ENCODE data around the gene NDFIP2. TPM values are rescaled to one million over a fixed set of nuclear protein-coding genes. Genes with fewer than 3 reads are reported as not detected.

NDFIP2 gene
- total and polyA plus RNA-seq, 5 donors from 2014 or later, result 2.9 to 5.4 (median 4.7) TPM

DNA sequence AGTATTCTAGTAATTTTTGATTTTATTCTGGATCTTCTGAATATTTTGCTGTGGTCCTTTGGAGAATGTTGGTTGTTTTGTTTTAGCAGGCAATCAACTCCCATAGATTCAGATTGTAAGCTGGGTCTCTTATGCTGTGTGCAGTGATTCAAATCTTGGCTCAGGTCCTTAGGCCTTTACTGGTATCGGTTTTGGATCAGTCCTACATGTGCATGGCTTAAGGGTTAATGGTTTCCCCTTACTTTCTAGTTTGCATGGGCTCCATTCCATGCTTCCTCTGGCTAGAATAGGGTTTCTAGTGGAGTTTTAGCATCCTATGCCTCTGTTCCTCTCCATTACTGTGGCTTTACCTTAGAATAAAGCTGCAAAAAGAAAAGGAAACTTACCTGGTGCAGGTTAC, 16.1 kb downstream of the NDFIP2 start:
- Histone ChIP-seq H3K27ac (ENCODE audit: insufficient read depth, low read length, poor library complexity, severe bottlenecking) (no peak overlapping the region), H3K9me3 (ENCODE audit: control insufficient read depth in 2 of 2, low read length in 2 of 2) (no peaks in the 10 kb centered on the region), H3K4me3 (ENCODE audit: low read depth, low read length) (no peak overlapping the region), H3K36me3 (ENCODE audit: control insufficient read depth, insufficient read depth, low read length) (no peaks in the 10 kb centered on the region), H3K27me3 (ENCODE audit: control insufficient read depth, insufficient read depth, low read length) (no peaks in the 10 kb centered on the region), H3K4me1 (ENCODE audit: control insufficient read depth, insufficient read depth, low read length, poor library complexity, severe bottlenecking) (peaks cover 7% of the 10 kb centered on the region)
- Mint-ChIP-seq H3K4me1 (peaks cover 26 to 58% (median 53%) of the 10 kb centered on the region in 4 donors), H3K4me3 (no peak overlapping the region), H3K36me3 (no peaks in the 10 kb centered on the region), H3K27me3 (no peaks in the 10 kb centered on the region), H3K9me3 (no peaks in the 10 kb centered on the region), H3K27ac (no peak overlapping the region)
- DNase-seq (no peak), ATAC-seq (ENCODE audit: low read depth in 2 of 2) (no peak)

DNA sequence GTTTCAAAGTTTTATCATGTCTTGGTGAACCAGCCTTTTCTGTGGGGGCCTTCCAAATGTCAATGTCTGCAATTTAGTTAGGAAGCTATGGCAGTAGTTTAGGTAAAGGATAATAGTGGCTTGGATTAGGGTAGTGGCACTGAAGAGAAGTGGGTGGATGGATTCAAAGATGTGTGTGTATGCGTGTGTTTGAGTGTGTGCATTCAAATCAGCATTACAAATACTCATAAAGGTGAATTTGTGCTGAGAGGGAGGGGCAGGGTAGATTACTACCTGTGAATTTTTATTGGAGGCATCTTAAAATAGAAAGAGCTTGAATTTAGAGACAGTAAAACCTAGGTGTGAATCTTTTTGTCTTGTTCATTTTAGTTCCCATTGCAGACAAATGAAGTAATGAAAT, 16.9 kb downstream of the NDFIP2 start:
- H3K27me3 Mint-ChIP-seq, result no peaks in the 10 kb centered on the region
- H3K4me1 Mint-ChIP-seq, result peaks cover 27 to 56% (median 52%) of the 10 kb centered on the region in 4 donors
- Histone ChIP-seq H3K4me3 (ENCODE audit: low read depth, low read length) (no peak overlapping the region), H3K4me1 (ENCODE audit: control insufficient read depth, insufficient read depth, low read length, poor library complexity, severe bottlenecking) (peaks cover under 1% of the 10 kb centered on the region), H3K36me3 (ENCODE audit: control insufficient read depth, insufficient read depth, low read length) (no peaks in the 10 kb centered on the region), H3K27ac (ENCODE audit: insufficient read depth, low read length, poor library complexity, severe bottlenecking) (no peak overlapping the region), H3K9me3 (ENCODE audit: control insufficient read depth in 2 of 2, low read length in 2 of 2) (no peaks in the 10 kb centered on the region), H3K27me3 (ENCODE audit: control insufficient read depth, insufficient read depth, low read length) (no peaks in the 10 kb centered on the region)
- H3K4me3 Mint-ChIP-seq, result no peak overlapping the region
- DNase-seq (no peak), ATAC-seq (ENCODE audit: low read depth in 2 of 2) (no peak)
- H3K27ac Mint-ChIP-seq, result no peak overlapping the region
- no peaks in the 10 kb centered on the region for H3K36me3 Mint-ChIP-seq
- peaks cover 0 to 2% (median 0%) of the 10 kb centered on the region in 7 donors for H3K9me3 Mint-ChIP-seq

DNA sequence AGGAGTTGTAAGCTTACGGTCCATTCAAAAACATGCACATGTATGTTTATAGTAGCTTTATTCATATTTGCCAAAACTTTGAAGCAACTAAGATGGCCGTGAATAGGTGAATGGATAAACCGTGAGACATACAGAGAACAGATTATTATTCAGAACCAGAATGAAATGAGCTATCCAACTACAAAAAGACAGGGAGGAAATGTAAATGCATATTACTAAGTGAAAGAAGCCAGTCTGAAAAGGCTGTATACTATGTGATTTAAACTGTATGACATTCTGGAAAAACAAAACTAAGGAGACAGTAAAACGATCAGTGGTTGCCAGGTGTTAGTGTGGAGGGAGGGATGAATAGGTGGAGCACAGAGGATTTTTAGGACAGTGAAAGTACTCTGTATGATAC, 19.9 kb downstream of the NDFIP2 start:
- DNase-seq, result no peak
- Histone ChIP-seq H3K4me1 (ENCODE audit: control insufficient read depth, insufficient read depth, low read length, poor library complexity, severe bottlenecking) (no peaks in the 10 kb centered on the region), H3K9me3 (ENCODE audit: control insufficient read depth in 2 of 2, low read length in 2 of 2) (no peaks in the 10 kb centered on the region), H3K4me3 (ENCODE audit: low read depth, low read length) (no peak overlapping the region), H3K27me3 (ENCODE audit: control insufficient read depth, insufficient read depth, low read length) (no peaks in the 10 kb centered on the region), H3K36me3 (ENCODE audit: control insufficient read depth, insufficient read depth, low read length) (no peaks in the 10 kb centered on the region), H3K27ac (ENCODE audit: insufficient read depth, low read length, poor library complexity, severe bottlenecking) (no peak overlapping the region)
- peak overlapping the region in 1 of 4 donors; percentile 3 for H3K4me3 Mint-ChIP-seq
- H3K27ac Mint-ChIP-seq, result peak overlapping the region in 1 of 3 donors; percentile 0
- no peaks in the 10 kb centered on the region for H3K27me3 Mint-ChIP-seq
- H3K36me3 Mint-ChIP-seq, result no peaks in the 10 kb centered on the region
- peaks cover 15 to 50% (median 39%) of the 10 kb centered on the region in 4 donors for H3K4me1 Mint-ChIP-seq
- ATAC-seq (ENCODE audit: low read depth in 2 of 2), result no peak
- peaks cover 0 to 3% (median 0%) of the 10 kb centered on the region in 7 donors for H3K9me3 Mint-ChIP-seq

DNA sequence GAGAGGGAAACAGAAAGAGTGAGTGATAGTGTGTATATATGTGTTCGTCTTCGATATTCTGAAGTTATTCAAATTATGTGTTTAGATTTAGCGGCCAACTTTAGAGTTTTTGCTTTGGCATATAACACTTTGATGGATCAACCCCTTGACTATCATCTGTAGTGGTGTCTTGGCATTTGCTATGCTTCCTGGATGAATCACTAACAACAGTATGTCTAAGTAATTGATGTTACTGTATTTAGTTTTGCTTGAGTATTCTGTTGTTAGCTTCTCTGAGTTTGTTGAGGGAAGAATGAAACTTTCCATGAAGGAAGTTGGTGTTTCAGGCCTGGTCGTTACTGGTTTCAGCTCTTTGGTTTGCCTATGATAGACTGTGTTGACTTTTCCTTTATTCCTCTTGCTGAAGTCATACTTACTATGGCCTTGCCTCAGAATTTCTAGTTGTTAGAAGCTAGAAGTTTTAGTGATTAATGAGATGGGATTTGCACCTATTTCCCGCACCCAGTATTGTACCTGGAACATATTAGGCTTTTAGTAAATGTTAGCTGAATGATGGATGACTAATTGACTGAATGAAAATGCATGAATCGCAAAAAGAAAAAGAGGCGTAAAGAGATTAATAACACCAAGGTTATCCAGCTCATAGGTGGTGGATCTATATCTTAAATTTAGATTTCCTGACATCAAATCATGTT, 20.7 kb downstream of the NDFIP2 start:
- ATAC-seq (ENCODE audit: low read depth in 2 of 2), result peak in 1 of 2 donors; percentile 55
- no peak for DNase-seq
- peaks cover 15 to 45% (median 39%) of the 10 kb centered on the region in 4 donors for H3K4me1 Mint-ChIP-seq
- no peaks in the 10 kb centered on the region for H3K27me3 ChIP-seq (ENCODE audit: control insufficient read depth, insufficient read depth, low read length)
- peak overlapping the region in 1 of 3 donors; percentile 2 for H3K27ac Mint-ChIP-seq
- H3K36me3 ChIP-seq (ENCODE audit: control insufficient read depth, insufficient read depth, low read length), result no peaks in the 10 kb centered on the region
- no peaks in the 10 kb centered on the region for H3K36me3 Mint-ChIP-seq
- peaks cover 0 to 3% (median 0%) of the 10 kb centered on the region in 7 donors for H3K9me3 Mint-ChIP-seq
- H3K4me3 Mint-ChIP-seq, result peak overlapping the region in 2 of 4 donors; percentile 12 to 14
- no peaks in the 10 kb centered on the region for H3K4me1 ChIP-seq (ENCODE audit: control insufficient read depth, insufficient read depth, low read length, poor library complexity, severe bottlenecking)
- no peak overlapping the region for H3K27ac ChIP-seq (ENCODE audit: insufficient read depth, low read length, poor library complexity, severe bottlenecking)
- H3K27me3 Mint-ChIP-seq, result no peaks in the 10 kb centered on the region
- H3K9me3 ChIP-seq (ENCODE audit: control insufficient read depth in 2 of 2, low read length in 2 of 2), result no peaks in the 10 kb centered on the region
- no peak overlapping the region for H3K4me3 ChIP-seq (ENCODE audit: low read depth, low read length)

DNA sequence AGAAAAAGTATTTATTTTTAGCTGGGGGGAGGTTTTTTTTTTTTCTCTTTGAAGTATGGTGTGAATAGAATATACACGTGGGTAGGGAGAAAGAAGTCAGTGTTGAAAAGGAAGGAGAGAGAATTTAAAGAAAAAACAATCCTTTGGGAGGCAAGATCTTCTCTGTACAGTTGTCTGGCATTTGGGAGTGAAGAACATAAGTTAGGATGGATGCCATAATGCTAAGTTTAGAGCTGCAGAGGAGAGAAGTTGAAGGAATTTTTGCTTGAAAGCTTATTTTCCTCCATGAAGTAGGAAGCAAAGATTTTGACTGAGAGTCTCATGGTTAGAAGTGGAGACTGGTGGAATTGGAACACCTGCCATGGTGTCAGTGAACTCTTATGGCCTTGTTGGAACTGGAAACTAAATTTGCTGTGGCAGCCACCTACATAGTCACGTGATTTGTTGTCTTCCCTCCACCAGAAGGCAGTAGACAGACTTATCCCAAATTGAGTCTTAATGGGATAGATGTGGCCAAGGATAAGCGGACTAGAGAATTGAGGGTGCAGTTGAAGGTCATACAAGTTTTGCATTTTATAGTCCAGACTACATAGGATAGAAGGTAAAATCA, 22.0 kb downstream of the NDFIP2 start:
- ATAC-seq (ENCODE audit: low read depth in 2 of 2), result no peak

DNA sequence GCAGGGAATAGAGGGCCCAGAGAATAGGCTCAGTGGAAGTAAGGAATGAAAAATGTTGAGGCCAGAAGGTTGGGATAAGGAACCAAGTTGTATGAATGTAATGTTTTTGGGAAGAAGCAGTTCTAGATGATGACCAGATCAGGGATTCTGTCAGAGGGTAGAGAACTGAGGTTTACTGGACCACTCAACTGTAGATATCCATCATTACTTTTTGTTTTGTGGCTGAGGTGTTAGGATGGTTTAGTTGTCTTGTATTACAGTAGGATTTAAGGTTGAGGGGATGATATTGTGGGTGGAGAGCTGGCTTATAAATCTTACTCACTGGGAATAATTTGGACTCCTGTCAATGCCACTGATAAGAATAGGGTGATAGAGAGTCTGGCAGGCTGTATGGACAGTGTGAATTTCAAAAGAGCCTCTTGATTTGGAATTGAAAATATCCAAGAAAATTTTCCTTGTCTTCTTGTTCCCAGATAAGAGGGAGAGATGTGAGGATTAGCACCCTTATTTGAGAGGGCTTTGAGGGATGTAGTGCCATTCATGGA, 22.6 kb downstream of the NDFIP2 start:
- no peaks in the 10 kb centered on the region for H3K9me3 ChIP-seq (ENCODE audit: control insufficient read depth in 2 of 2, low read length in 2 of 2)
- no peak for DNase-seq
- H3K4me1 Mint-ChIP-seq, result peaks cover 15 to 37% (median 32%) of the 10 kb centered on the region in 4 donors
- H3K27ac Mint-ChIP-seq, result peak overlapping the region in 1 of 3 donors; percentile 10
- H3K4me1 ChIP-seq (ENCODE audit: control insufficient read depth, insufficient read depth, low read length, poor library complexity, severe bottlenecking), result no peaks in the 10 kb centered on the region
- H3K4me3 Mint-ChIP-seq, result no peak overlapping the region
- H3K4me3 ChIP-seq (ENCODE audit: low read depth, low read length), result no peak overlapping the region
- H3K9me3 Mint-ChIP-seq, result peaks cover 0 to 3% (median 0%) of the 10 kb centered on the region in 7 donors
- no peaks in the 10 kb centered on the region for H3K27me3 ChIP-seq (ENCODE audit: control insufficient read depth, insufficient read depth, low read length)
- ATAC-seq (ENCODE audit: low read depth in 2 of 2), result no peak
- no peak overlapping the region for H3K27ac ChIP-seq (ENCODE audit: insufficient read depth, low read length, poor library complexity, severe bottlenecking)
- no peaks in the 10 kb centered on the region for H3K27me3 Mint-ChIP-seq
- no peaks in the 10 kb centered on the region for H3K36me3 Mint-ChIP-seq
- no peaks in the 10 kb centered on the region for H3K36me3 ChIP-seq (ENCODE audit: control insufficient read depth, insufficient read depth, low read length)

More for the DNA sequence above, 22.0 kb downstream of the NDFIP2 start:
- no peak for DNase-seq
- Mint-ChIP-seq H3K36me3 (no peaks in the 10 kb centered on the region), H3K27me3 (no peaks in the 10 kb centered on the region), H3K27ac (peak overlapping the region in 1 of 3 donors; percentile 10), H3K4me3 (peak overlapping the region in 1 of 4 donors; percentile 35), H3K9me3 (peaks cover 0 to 3% (median 0%) of the 10 kb centered on the region in 7 donors), H3K4me1 (peaks cover 15 to 40% (median 33%) of the 10 kb centered on the region in 4 donors)
- no peaks in the 10 kb centered on the region for H3K4me1 ChIP-seq (ENCODE audit: control insufficient read depth, insufficient read depth, low read length, poor library complexity, severe bottlenecking)
- H3K36me3 ChIP-seq (ENCODE audit: control insufficient read depth, insufficient read depth, low read length), result no peaks in the 10 kb centered on the region
- no peak overlapping the region for H3K4me3 ChIP-seq (ENCODE audit: low read depth, low read length)
- no peaks in the 10 kb centered on the region for H3K27me3 ChIP-seq (ENCODE audit: control insufficient read depth, insufficient read depth, low read length)
- no peak overlapping the region for H3K27ac ChIP-seq (ENCODE audit: insufficient read depth, low read length, poor library complexity, severe bottlenecking)
- H3K9me3 ChIP-seq (ENCODE audit: control insufficient read depth in 2 of 2, low read length in 2 of 2), result no peaks in the 10 kb centered on the region

DNA sequence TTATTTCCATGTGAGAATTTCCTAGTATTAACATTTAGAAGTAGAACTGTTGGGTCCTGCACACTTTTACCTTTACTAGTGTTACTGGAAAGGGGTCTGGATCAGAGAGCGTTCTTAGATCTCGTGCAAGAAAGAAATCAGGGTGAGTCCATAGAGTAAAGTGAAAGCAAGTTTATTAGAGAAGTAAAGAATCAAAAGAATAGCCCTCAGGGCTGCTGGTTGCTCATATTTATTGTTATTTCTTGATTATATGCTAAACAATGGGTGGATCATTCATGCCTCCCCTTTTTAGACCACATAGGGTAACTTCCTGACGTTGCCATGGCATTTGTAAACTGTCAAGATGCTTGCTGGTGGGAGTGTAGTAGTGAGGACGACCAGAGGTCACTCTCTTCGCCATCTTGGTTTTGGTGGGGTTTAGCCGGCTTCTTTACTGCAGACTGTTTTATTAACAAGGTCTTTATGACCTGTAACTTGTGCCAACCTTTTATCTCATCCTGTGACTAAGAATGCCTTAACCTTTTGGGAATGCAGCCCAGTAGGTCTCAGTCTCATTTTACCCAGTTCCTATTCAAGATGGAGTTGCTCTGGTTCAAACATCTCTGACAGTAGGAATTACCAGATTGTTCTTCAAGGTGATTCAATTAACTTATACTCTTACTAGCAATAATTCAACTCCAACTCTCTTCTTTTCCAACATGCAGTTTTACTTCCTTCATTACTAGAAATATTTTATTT, 27.4 kb downstream of the NDFIP2 start:
- no peak overlapping the region for H3K4me3 ChIP-seq (ENCODE audit: low read depth, low read length)
- no peaks in the 10 kb centered on the region for H3K36me3 ChIP-seq (ENCODE audit: control insufficient read depth, insufficient read depth, low read length)
- Mint-ChIP-seq H3K27me3 (no peaks in the 10 kb centered on the region), H3K4me3 (no peak overlapping the region), H3K27ac (no peak overlapping the region), H3K9me3 (no peaks in the 10 kb centered on the region), H3K4me1 (peaks cover 0 to 15% (median 10%) of the 10 kb centered on the region in 4 donors), H3K36me3 (no peaks in the 10 kb centered on the region)
- no peaks in the 10 kb centered on the region for H3K9me3 ChIP-seq (ENCODE audit: control insufficient read depth in 2 of 2, low read length in 2 of 2)
- DNase-seq, result no peak
- H3K27ac ChIP-seq (ENCODE audit: insufficient read depth, low read length, poor library complexity, severe bottlenecking), result no peak overlapping the region
- no peaks in the 10 kb centered on the region for H3K4me1 ChIP-seq (ENCODE audit: control insufficient read depth, insufficient read depth, low read length, poor library complexity, severe bottlenecking)
- ATAC-seq (ENCODE audit: low read depth in 2 of 2), result no peak
- H3K27me3 ChIP-seq (ENCODE audit: control insufficient read depth, insufficient read depth, low read length), result no peaks in the 10 kb centered on the region
